Gastroesophageal sphincter (tissue), 3 donors: ENCODE measurements around the gene UTP11.

Experiments
- CTCF ChIP-seq, 4 experiments: fragments of 200-600 bp in 2 of 4; fragments of 450-650 bp in 2 of 4; sonication (generic) in 1 of 4; IDR thresholded peaks; one replicate each; pipeline ENCODE4 v1.5.1; 2017 to 2019; ENCODE audit warnings: antibody characterized with exemption in 4 of 4, mild to moderate bottlenecking in 2 of 4, moderate library complexity in 2 of 4
- EP300 ChIP-seq: sonication (generic); formaldehyde crosslinking; IDR thresholded peaks from one replicate; pipeline ENCODE4 v1.6.1; 2017; ENCODE audit warnings: antibody characterized with exemption, mild to moderate bottlenecking
- POLR2A ChIP-seq, 2 donors: fragments of 450-650 bp; IDR thresholded peaks; one replicate each; pipeline ENCODE4 v1.6.1; 2017; ENCODE audit warnings: antibody characterized with exemption in 2 of 2, mild to moderate bottlenecking in 2 of 2, moderate library complexity in 1 of 2

GRCh38 chr1:38014724-38015424 lies 2.3 kb downstream of the UTP11 start:
- TF ChIP-seq CTCF (IDR thresholded peaks at IDR 0.05) (no peak), POLR2A (IDR thresholded peaks at IDR 0.05) (no peak), EP300 (no peak)
